Mesenteric fat pad (tissue), 1 donor: ENCODE data around the gene LRRC75B. TPM values are rescaled to one million over a fixed set of nuclear protein-coding genes. Genes with fewer than 3 reads are reported as not detected.
"Not testable (repeated sequence)": the region's sequence is repeated elsewhere in the genome, so short reads cannot be mapped to it uniquely, and the experiment has no call there.

Source experiments
- DNase-seq: peaks from one replicate; pipeline ENCODE4 v3.0.0-alpha.2; 2020; ENCODE audit warnings: low spot score
- total RNA-seq: library from RNA; stranded (reverse); fragmentation: NEBNext Ultra II Directional; extraction: Animal tissue kit (Norgen Biotek cat#: 25700); gene quantifications from one replicate; pipeline ENCODE4 v1.2.1, GENCODE V29; 2021
- donor health status: DM: yes; HTN: yes; CAD: no.

Gene LRRC75B
- total RNA-seq, 1 donor from 2014 or later, result 6.0 TPM

DNA sequence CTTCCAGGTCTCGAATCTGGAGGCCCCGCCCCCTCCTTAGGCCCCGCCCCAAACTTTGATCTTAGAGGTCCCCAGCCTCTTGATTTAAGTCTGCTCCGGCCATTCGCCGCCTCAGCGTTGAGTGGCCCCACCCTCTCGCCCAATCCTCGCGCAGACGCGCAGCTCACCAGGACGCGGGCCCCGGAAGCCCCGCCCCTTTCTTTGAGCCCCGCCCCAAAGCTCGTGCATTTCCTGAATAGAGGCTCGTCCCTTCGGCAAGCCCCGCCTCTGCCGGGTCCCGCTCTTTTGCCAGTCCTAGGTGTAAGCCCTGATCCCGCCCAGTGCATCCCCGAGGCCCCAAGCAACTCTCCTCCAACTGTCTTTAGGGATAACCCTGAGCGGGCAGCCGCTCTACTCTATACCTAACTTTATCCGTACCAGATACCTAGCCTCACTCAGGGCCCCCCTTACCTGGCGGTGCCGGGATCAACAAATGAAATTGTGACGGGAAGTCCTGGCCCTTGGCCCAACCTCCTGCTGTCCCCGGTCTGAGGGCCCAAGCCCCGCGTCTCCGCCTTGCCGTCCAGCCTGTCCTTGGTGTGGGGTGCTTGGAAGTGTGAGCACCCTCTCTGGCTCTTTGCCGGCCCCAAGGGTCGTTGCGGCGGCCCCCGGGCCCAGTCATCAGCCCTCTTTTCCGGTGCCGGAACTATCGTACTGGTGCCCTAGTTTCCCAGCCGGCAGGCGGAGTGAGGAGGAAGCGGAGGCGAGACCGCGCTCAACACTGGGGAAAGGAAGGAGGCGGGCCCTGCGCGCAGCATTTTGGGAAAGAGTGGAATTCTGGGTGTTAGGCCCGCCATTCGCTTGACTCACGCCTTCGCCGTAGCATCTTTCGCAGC, 37.5 kb downstream of the LRRC75B start, which contains the start of gene SNRPD3:
Gene SNRPD3, plus strand, starts transcription at position 835 of the 875 bp plus-strand sequence. CDS start 1,676 bp downstream, outside the sequence.
- peak; percentile 100 for DNase-seq

DNA sequence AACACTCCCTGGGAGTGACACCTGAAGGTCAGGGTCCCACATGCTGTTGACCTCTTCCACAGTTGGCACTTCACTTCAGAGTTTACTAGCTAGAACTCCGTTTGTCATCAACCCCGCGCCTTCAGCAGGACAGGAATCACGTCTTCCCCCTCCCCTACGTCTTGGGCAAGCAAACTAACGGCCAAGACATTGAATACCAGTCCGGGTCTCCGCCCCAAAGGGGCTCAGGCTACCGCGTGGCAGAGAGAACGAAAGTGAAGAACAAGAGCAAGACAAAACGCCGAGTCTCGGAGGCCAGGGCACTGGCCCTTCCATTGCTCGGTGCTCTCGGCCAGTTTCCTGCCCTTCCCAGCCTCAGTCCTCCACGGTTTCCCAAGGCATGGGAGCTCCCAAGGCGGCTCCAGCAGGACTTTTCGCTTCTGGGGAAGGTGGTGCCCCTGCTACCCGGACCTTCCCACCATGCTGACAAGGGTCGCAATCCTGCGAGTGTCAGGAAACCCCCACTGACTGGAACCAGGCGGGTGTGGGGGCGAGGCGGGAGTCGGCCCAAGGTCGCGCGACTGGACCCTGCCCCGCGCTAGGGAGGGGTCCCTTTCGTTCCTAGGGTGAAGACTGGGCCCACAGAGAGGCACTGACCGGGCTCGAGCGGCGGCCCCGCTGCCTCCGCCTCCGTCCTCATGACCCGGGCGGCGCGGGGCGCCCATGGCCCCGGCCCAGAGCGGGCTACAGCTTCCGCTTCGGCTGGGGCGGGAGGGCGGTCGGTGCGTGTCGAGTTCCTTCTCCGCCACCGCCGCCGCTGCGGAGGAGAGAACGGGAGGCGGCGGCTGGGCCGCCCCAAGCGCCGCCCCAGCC, 38.3 kb downstream of the LRRC75B start, which contains the start of gene GUCD1:
Gene GUCD1, minus strand, starts transcription at position 826 of the 852 bp plus-strand sequence. Its CDS starts 147 bp downstream, at position 679.
- DNase-seq, result no peak

DNA sequence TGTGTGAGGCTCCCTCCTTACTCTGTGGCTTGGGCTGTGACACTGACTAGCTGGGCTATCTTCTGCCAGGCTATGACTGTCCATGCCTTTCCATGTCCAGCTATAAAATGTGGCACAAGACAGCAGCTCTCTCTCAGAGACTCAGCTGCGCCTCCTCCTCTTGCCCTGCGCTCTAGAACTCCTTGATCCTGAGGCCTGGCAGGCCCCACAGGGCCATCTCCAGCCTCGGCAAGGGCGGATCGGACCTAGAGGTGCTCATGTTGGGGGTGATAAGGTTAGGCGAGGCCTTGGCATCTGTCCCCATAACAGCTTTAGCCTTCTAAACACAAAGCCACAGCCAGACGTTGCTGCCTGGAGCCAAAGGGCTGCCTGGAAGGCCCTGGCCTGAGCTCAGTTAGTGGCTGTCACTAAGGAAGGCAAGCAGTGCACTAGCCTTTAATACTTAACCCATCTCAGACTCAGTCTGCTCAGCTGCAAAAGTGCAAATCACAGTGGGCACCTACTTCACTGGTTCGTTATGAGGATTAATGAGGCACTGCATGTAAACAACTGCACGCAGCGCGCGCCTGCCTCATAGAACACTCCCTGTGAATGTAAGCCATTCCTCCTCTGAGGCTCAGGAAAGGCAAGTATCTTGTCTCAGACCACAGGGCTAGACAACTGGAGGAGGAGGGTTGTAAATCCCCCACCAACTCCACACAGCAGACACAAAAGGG, 39.1 kb downstream of the LRRC75B start:
- DNase-seq, result no peak

DNA sequence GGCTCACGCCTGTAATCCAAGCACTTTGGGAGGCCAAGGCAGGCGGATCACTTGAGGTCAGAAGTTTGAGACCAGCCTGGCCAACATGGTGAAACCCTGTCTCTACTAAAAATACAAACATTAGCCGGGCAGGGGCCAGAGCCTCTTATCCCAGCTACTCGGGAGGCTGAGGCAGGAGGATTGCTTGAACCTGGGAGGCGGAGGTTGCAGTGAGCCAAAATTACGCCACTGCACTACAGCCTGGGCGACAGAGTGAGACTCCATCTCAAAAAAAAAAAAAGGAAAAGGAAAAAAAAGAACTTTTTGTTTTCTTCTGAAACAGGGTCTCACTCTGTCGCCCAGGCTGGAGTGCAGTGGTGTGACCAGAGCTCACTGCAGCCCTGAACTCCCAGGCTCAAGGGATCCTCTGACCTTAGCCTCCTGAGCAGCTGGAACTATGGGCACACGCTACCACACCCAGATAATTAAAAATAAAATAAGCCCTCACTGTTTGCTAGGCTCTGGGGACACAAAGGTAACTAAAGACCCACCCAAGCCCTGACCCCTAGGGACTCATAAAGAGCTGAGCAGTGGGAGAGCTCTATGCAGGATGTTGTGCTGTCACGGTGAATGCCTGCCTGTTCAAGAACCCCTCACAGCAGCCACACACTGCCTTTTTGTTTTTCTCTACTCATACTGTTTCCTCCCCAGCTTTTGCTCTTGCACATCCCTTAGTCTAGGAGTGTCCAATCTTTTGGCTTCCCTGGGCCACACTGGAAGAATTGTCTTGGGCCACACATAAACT, 40.2 kb downstream of the LRRC75B start:
- DNase-seq, result not testable (repeated sequence)

DNA sequence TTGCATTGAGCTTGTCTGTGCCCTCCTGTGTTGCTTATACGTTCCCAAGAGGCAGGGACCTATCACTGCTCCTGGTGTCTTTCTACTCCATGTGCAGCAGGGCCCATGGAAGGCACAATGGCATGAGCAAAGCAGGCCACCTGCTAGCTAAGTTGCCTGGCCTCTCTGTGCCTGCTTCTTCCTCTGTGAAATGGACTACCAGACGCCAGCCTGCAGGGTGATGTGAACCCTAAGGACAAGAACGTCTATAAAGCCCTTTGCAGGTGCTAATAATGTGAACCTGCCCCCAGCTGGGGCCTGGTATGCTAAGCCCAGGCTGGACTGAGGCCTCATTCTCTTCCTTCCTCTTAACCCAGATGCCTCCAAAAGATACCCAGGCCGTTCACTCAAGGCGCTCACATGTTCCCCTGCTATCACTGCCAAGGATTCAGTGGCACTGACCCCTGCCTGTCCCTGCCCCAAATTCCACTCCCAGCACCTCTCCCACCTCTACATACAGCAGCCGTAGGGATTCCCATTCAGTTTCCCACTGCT, 41.9 kb downstream of the LRRC75B start:
- no peak for DNase-seq

DNA sequence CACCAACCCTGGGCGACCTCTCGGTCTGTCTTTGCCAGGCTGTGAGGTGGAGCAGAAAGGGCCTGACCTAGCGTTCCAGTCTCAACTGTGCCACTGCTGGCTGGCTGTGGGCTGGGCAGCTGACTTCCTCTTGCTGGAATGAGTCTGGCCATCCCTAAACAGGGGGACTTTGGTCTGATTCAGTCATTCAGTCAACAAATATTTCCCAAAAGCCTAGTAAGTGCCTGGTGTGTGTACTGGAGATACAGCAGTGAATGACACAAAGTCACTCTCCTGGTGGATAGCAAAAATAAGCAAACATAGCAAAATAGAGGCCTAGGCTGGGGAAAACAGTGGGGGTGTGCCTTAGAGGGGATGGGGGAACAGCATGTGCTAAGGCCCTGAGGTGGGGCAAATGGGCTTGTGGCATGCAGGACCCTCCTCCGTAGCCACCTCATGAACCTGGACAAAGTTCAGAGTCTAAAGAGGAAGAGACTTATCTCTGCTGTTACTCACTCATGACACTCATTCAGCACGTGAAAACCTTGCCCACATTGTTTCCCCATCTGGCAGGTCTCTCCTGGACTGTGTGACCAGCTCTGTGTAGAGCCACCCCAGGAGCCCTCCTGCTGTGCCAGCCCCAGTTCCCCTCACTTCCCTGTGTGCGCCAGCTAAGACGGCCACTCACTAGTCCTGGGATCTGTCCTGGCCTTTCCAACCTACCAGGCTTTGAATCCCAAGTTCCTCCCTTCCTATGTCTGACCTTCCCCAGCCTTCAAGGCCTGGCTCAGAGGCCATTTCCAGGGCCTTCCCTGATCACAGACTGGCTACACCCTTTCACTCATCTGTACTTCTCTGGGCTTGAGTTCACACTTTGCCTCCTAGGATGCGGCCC, 42.6 kb downstream of the LRRC75B start:
- DNase-seq, result no peak

DNA sequence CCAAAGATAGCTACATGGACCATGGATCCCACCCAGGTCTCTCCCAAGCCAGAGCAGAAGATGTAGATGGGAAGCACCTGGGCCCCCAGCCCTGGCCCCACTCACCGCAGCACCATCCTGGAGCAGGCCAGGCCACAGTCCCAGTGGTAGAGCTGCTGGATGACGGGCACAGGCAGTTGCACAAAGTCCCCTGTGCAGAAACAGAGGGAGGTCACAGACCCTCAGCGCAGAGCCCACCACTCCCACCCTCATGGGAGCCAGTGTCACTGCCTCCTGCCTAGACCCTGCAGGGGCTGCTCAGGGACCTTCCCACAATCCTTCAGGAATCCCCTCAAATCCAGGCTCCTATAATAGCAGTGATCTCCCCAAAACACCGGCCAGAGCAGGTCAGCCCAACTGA, 44.1 kb downstream of the LRRC75B start:
- DNase-seq, result no peak

DNA sequence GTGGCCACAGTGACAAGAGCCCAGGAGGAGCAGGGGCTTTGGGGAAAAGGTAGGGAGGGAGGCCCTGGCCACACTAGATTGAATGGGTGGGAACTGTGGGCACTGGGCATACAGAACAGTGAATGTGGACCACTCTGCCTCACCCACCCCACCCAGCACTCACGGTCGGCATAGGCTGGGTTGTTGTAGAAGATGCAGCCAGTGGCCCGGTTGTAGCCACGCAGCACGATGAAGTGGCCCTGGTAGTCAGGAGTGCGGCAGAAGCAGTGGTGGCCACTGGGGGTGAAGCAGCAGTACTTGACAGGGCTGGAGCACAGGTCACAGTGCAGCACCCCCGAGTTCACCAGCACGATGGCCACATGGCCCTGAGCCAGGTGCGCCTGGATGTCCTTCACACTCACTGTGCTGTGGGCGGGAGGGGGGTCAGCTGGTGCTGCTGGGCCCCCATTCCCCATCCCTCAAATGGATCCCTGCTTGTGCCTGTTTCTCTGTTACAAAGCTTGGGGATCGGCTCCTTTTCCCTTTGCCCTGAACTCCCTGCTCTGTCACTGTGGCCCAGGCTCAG, 49.1 kb downstream of the LRRC75B start:
- no peak for DNase-seq

DNA sequence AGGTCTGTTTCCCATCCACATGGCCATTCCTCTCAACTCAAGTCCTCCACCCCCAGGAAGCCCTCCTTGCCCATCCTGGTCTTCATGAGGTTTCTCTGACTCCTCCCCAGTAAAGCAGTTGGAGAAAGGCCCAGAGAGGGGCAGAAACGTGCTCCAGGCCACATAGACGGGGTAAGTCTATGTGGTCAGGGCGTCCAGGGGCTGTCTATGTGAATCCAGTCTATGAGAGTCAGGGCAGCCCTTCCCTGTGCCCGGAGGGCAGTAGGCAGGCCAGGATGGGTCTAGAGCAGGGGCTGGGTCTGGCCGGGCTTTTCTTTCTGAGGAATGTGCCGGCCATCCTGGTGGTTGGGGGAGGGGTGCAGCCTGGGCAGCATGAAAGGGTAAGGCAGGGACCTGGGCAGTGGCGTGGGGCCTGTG, 49.7 kb downstream of the LRRC75B start:
- DNase-seq, result no peak

DNA sequence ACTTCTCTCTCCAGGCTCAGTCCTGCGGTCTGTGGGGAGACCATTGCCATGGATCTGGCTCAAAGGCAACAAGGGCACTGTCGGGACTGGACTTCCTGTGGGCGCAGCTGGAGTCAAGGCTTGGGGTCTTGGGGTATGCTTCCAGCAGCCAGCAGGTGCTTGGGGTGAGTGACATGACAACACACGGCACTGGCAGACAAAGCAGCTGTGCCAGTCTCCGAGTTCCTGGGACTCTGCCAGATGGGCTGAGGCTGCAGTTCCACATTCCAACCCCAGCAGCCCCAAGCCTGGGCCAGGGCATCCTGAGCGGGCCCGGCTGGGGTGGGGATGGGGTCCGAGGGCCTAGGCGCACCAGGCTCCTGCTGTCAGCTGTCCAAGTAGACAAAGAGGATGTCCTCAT, 50.2 kb downstream of the LRRC75B start:
- no peak for DNase-seq

DNA sequence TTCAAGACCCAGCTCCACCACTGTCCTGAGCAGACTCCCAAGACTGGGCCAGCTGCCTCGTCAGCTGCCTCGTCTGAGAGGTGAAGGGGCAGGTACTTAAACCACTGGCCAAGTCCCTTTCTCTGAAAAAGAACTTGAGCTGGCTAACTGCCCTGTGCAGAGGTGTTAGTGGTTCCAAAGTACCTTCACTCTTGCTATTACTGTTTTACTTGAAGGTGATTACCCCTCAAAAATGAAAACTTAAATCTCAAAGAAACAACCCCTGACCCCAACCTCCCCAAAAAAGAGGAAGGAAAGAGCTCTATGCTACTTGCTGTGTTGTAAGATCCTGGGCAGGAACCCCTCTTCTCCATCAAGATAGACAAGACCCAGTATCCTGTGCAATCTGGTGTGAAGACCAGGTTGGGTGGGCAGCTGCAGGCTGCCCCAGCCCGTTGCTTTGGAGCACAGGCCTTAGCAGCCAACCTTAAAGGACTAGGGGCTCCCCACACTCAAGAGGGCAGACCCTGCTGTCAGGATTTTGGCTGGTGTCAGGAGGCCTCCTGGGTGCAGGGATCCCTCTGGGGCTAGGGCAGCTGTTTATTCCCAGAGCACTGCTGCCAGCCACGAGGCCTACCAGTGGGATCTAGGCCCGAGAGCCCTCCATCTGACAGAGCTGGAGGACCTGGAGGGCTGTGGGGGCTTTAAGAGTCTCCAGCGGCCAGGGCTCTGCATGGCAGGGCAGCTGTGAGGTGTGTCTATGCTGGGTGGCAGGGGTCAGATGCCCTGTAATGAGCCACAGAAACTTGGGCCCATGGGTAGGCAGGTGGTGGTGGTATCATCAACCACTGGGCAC, 51.0 kb downstream of the LRRC75B start:
- DNase-seq, result no peak

DNA sequence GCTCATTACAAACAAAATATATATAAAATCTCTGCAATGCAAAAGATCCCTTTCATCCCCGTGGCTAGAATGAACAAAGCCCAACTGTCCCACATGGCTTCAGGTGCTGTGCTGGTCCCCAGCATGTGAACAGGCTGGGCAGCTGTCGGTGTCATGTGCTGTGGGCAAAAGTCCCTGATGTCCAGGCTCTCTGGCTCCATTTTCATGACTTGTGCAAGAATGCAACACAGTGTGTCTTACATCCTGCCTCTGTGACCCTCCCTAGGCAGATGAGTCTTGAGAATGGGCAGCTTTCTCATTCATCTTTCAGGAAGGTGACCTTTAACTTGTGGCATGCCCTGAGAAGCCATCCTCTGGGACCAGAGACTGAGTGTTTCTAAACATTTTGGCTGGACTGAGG, 52.4 kb downstream of the LRRC75B start:
- DNase-seq, result no peak

DNA sequence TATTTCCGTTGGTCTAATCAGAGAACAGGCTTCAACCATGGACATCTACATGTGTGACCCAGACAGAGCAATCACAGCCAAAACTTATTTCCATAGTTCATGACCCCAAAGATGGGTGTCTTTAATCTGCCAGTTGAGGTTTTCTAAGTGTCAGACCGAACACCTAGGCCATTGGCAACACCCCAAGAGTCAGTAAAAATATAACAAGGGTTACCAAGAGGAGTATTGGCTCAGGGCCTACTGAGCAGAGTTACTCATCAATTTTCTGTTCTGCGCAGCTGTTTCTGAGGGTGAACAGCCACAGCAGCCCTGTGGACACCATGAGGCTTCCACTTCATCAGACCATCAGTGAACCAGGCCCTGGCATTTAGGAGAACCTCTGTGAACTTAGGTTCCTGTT, 56.8 kb downstream of the LRRC75B start:
- no peak for DNase-seq

Other genes starting within 250 kb of the LRRC75B start
- gene ADORA2A, start 165.5 kb downstream of the LRRC75B start, total RNA-seq, result 2.6 TPM
- 0.32 TPM for gene UPB1, start 97.7 kb downstream of the LRRC75B start, total RNA-seq
- 130 TPM for gene GUCD1, start 37.9 kb downstream of the LRRC75B start, total RNA-seq
- gene SNRPD3, start 37.1 kb downstream of the LRRC75B start, total RNA-seq, result 51.5 TPM
- gene GGT1, start 10.1 kb upstream of the LRRC75B start, total RNA-seq, result 4.0 TPM
- gene PIWIL3, start 181.6 kb upstream of the LRRC75B start, total RNA-seq, result not detected
- gene SGSM1, start 213.1 kb upstream of the LRRC75B start, total RNA-seq, result 0.16 TPM